H1 (cell line): ENCODE measurements around the gene OPCML. TPM values are rescaled to one million over a fixed set of nuclear protein-coding genes. Genes with fewer than 3 reads are reported as not detected.

Experiments used
- CTCF ChIA-PET: fragments of 300-600 bp; sonication (Branson Sonifier 250); formaldehyde crosslinking; loops from one replicate; lab custom pipeline; 2021; ENCODE audit not compliant: partially characterized antibody; lab: Charles Lee
- POLR2A ChIA-PET: fragments of 300-600 bp; sonication (Branson Sonifier 250); formaldehyde crosslinking; loops from one replicate; lab custom pipeline; 2021; ENCODE audit warnings: inconsistent platforms; ENCODE audit not compliant: partially characterized antibody; lab: Charles Lee
- DNase-seq, 2 experiments: peaks; one replicate each; pipeline versions ENCODE4 v3.0.0 to v3.0.0-alpha.2; 2010 to 2022; ENCODE audit warnings: low spot score in 2 of 2, low read depth in 1 of 2, mixed read lengths in 1 of 2
- FAIRE-seq: peaks from 2 replicates; lab custom pipeline; 2011; peaks lifted over from hg19 to GRCh38; lab: Jason Lieb, UNC
- H2AFZ ChIP-seq: 2 replicates; pipeline ENCODE4 v1.8.1; 2012; ENCODE audit warnings: low read length, inconsistent platforms
- H2AK5ac ChIP-seq: 2 replicates; pipeline ENCODE4 v1.6.1; 2013; ENCODE audit warnings: low read depth, low read length
- H2BK120ac ChIP-seq: replicated peaks from 2 replicates; pipeline ENCODE3; 2013; ENCODE audit warnings: low read depth, low read length, inconsistent platforms
- H2BK12ac ChIP-seq: 2 replicates; pipeline ENCODE4 v1.6.1; 2013; ENCODE audit warnings: low read depth, low read length
- H2BK15ac ChIP-seq: 2 replicates; pipeline ENCODE4 v1.6.1; 2013; ENCODE audit warnings: low read length
- H2BK20ac ChIP-seq: 2 replicates; pipeline ENCODE4 v1.6.1; 2013; ENCODE audit warnings: low read length
- H2BK5ac ChIP-seq: 2 replicates; pipeline ENCODE4 v1.6.1; 2013; ENCODE audit warnings: low read depth, low read length
- H3K14ac ChIP-seq: 2 replicates; pipeline ENCODE4 v1.6.1; 2013; ENCODE audit warnings: inconsistent platforms; ENCODE audit not compliant: insufficient read length
- H3K18ac ChIP-seq: 2 replicates; pipeline ENCODE4 v1.6.1; 2013; ENCODE audit warnings: low read length; ENCODE audit errors: extremely low read depth
- H3K23ac ChIP-seq: 2 replicates; pipeline ENCODE4 v1.6.1; 2013; ENCODE audit warnings: inconsistent platforms; ENCODE audit not compliant: insufficient read length
- H3K23me2 ChIP-seq: 2 replicates; pipeline ENCODE4 v1.6.1; 2013; ENCODE audit warnings: low read depth, low read length
- H3K27ac ChIP-seq: 2 replicates; pipeline ENCODE4 v1.6.1; 2011; ENCODE audit warnings: low read depth, low read length, inconsistent platforms
- H3K27me3 ChIP-seq, 4 experiments: replicated peaks in 1 of 4; 1 replicate in 1 of 4; 2 replicates in 3 of 4; pipeline versions ENCODE4 v1.6.1 to v1.8.1; 2011 to 2013; ENCODE audit warnings: low read length in 3 of 4, mild to moderate bottlenecking in 3 of 4, inconsistent platforms in 2 of 4, mixed read lengths in 2 of 4, moderate library complexity in 1 of 4; ENCODE audit not compliant: control insufficient read depth in 3 of 4, insufficient read depth in 3 of 4; ENCODE audit errors: extremely low read depth in 1 of 4
- H3K36me3 ChIP-seq, 4 experiments: 2 replicates each; pipeline versions ENCODE4 v1.6.1 to v1.8.1; 2011 to 2013; ENCODE audit warnings: mild to moderate bottlenecking in 4 of 4, low read length in 3 of 4, moderate library complexity in 2 of 4, control low read depth in 1 of 4, inconsistent platforms in 1 of 4; ENCODE audit not compliant: insufficient read depth in 4 of 4, control insufficient read depth in 2 of 4
- H3K4ac ChIP-seq: replicated peaks from 2 replicates; pipeline ENCODE3; 2013; ENCODE audit warnings: low read length, low read depth, mixed read lengths, inconsistent platforms; ENCODE audit not compliant: insufficient read length
- H3K4me1 ChIP-seq, 4 experiments: replicated peaks in 1 of 4; 1 replicate in 1 of 4; 2 replicates in 3 of 4; pipeline versions ENCODE4 v1.6.1 to v1.8.1; 2011 to 2013; ENCODE audit warnings: low read length in 3 of 4, inconsistent platforms in 2 of 4, mixed read lengths in 1 of 4; ENCODE audit not compliant: insufficient read depth in 4 of 4, control insufficient read depth in 3 of 4
- H3K4me2 ChIP-seq, 2 experiments: 2 replicates each; pipeline versions ENCODE4 v1.6.1 to v1.8.1; 2011 to 2013; ENCODE audit warnings: low read depth in 2 of 2, low read length in 2 of 2, control low read depth in 1 of 2, inconsistent platforms in 1 of 2, mild to moderate bottlenecking in 1 of 2; ENCODE audit not compliant: insufficient read depth in 1 of 2
- H3K4me3 ChIP-seq, 4 experiments: fragments of 200-600, 300-600 bp in 1 of 4; sonication (generic), shearing (Covaris generic), sonication (Bioruptor Twin) in 1 of 4; 2 replicates each; pipeline versions ENCODE4 v1.5.1 to v1.8.1; 2011 to 2016; ENCODE audit warnings: low read length in 4 of 4, low read depth in 3 of 4, control low read depth in 2 of 4, inconsistent platforms in 2 of 4, mild to moderate bottlenecking in 2 of 4, mixed read lengths in 1 of 4, moderate library complexity in 1 of 4; ENCODE audit not compliant: insufficient read depth in 2 of 4; ENCODE audit errors: extremely low read depth in 1 of 4
- H3K56ac ChIP-seq: replicated peaks from 2 replicates; pipeline ENCODE3; 2013; ENCODE audit warnings: low read depth, mild to moderate bottlenecking, mixed read lengths, low read length, inconsistent platforms; ENCODE audit not compliant: insufficient read length
- H3K79me1 ChIP-seq: 2 replicates; pipeline ENCODE4 v1.6.1; 2013; ENCODE audit warnings: low read depth, low read length, control low read depth
- H3K79me2 ChIP-seq, 2 experiments: 2 replicates each; pipeline versions ENCODE4 v1.6.1 to v1.8.1; 2012 to 2013; ENCODE audit warnings: low read length in 2 of 2, mild to moderate bottlenecking in 2 of 2, inconsistent platforms in 1 of 2; ENCODE audit not compliant: insufficient read depth in 2 of 2, control insufficient read depth in 1 of 2
- H3K9ac ChIP-seq, 4 experiments: replicated peaks in 1 of 4; 1 replicate in 1 of 4; 2 replicates in 3 of 4; pipeline versions ENCODE4 v1.6.1 to v1.8.1; 2011 to 2013; ENCODE audit warnings: low read depth in 3 of 4, low read length in 3 of 4, control low read depth in 2 of 4, mild to moderate bottlenecking in 2 of 4, moderate library complexity in 2 of 4, inconsistent platforms in 1 of 4; ENCODE audit errors: extremely low read depth in 1 of 4
- H3K9me3 ChIP-seq, 2 experiments: 2 replicates each; pipeline versions ENCODE4 v1.6.1 to v1.8.1; 2012 to 2013; ENCODE audit warnings: mild to moderate bottlenecking in 2 of 2, moderate library complexity in 2 of 2, control low read depth in 1 of 2, inconsistent platforms in 1 of 2, low read depth in 1 of 2, low read length in 1 of 2, mixed read lengths in 1 of 2; ENCODE audit not compliant: insufficient read depth in 2 of 2
- H4K20me1 ChIP-seq, 2 experiments: replicated peaks in 1 of 2; 2 replicates each; pipeline versions ENCODE3 to v1.8.1; 2011 to 2013; ENCODE audit warnings: inconsistent platforms in 2 of 2, low read length in 2 of 2, mild to moderate bottlenecking in 1 of 2; ENCODE audit not compliant: insufficient read depth in 2 of 2, control insufficient read depth in 1 of 2
- H4K5ac ChIP-seq: 2 replicates; pipeline ENCODE4 v1.6.1; 2013; ENCODE audit warnings: low read length, low read depth, mixed read lengths, inconsistent platforms; ENCODE audit not compliant: insufficient read length
- H4K8ac ChIP-seq: 2 replicates; pipeline ENCODE4 v1.8.0; 2013; ENCODE audit warnings: mild to moderate bottlenecking, moderate library complexity, low read length, inconsistent platforms; ENCODE audit not compliant: insufficient read depth; ENCODE audit errors: extremely low read depth
- H4K91ac ChIP-seq: replicated peaks from 2 replicates; pipeline ENCODE3; 2013; ENCODE audit warnings: low read length, mixed read lengths, inconsistent platforms; ENCODE audit not compliant: insufficient read length
- ATF3 ChIP-seq: IDR thresholded peaks from 2 replicates; pipeline ENCODE4 v1.6.1; 2011; ENCODE audit warnings: low read depth, mild to moderate bottlenecking, low read length; ENCODE audit not compliant: insufficient read depth
- CHD2 ChIP-seq: IDR thresholded peaks from 2 replicates; pipeline ENCODE4 v1.6.1; 2012; ENCODE audit warnings: low read length, improper control_type of control experiment
- CREB1 ChIP-seq: IDR thresholded peaks from 2 replicates; pipeline ENCODE4 v1.6.1; 2012; ENCODE audit warnings: inconsistent platforms
- RAD21 ChIP-seq, 2 experiments: IDR thresholded peaks in 1 of 2; conservative IDR thresholded peaks in 1 of 2; 2 replicates each; pipeline ENCODE4 v1.6.1; 2011; ENCODE audit warnings: low read depth in 2 of 2, low read length in 2 of 2, improper control_type of control experiment in 1 of 2, inconsistent platforms in 1 of 2, mild to moderate bottlenecking in 1 of 2, moderate library complexity in 1 of 2
- RXRA ChIP-seq: IDR thresholded peaks from 2 replicates; pipeline ENCODE4 v1.6.1; 2011; ENCODE audit warnings: low read depth, mild to moderate bottlenecking, low read length, moderate library complexity; ENCODE audit not compliant: insufficient read depth
- SIX5 ChIP-seq: IDR thresholded peaks from 2 replicates; pipeline ENCODE4 v1.6.1; 2011; ENCODE audit warnings: mild to moderate bottlenecking, low read depth, low read length
- SP4 ChIP-seq: IDR thresholded peaks from 2 replicates; pipeline ENCODE4 v1.6.1; 2012; ENCODE audit warnings: low read length, inconsistent platforms
- TBP ChIP-seq: IDR thresholded peaks from 2 replicates; pipeline ENCODE4 v1.6.1; 2011; ENCODE audit warnings: low read depth, low read length, improper control_type of control experiment
- WGBS, 2 experiments: shearing (Covaris generic) in 1 of 2; methylation state at CpG; one replicate each; pipeline versions ENCODE4 v1.1.6 to v1.1.7; 2013 to 2015; ENCODE audit warnings: low lambda C conversion rate in 2 of 2, mixed read lengths in 2 of 2, inconsistent platforms in 1 of 2, low coverage in 1 of 2, missing lambda C conversion rate in 1 of 2; ENCODE audit not compliant: insufficient replicate concordance in 2 of 2, insufficient coverage in 1 of 2, insufficient read length in 1 of 2; ENCODE audit errors: extremely low coverage in 1 of 2, missing lambda C conversion rate in 1 of 2; 5-methylcytosine and 5-hydroxymethylcytosine counted together
- polyA plus RNA-seq, 7 experiments: library from polyadenylated mRNA; depleted of rRNA in 3 of 7; stranded (reverse) in 5 of 7; unstranded in 2 of 7; fragments of >200 nt in 5 of 7; fragments of 200-250 nt in 2 of 7; gene quantifications; 1 replicate in 5 of 7; 2 replicates in 1 of 7; 4 replicates in 1 of 7; pipeline versions ENCODE4 v1.2.1 to v1.2.3, GENCODE V29; 2011 to 2013; ENCODE audit warnings: missing spikeins in 2 of 7, mixed read lengths in 2 of 7
- total RNA-seq: library from RNA; stranded (reverse); fragmentation: NEBNext Ultra II Directional; extraction: Animal tissue kit (Norgen Biotek cat#: 25700); gene quantifications from 2 replicates; pipeline ENCODE4 v1.2.1, GENCODE V29; 2021
- TF ChIP-seq, protein P1 (sequence below), 3 experiments: IDR thresholded peaks; 1 replicate in 2 of 3; 2 replicates in 1 of 3; pipeline versions ENCODE4 v1.5.1 to v1.6.1; 2011; ENCODE audit warnings: low read length in 3 of 3, mild to moderate bottlenecking in 3 of 3, inconsistent platforms in 2 of 3, low read depth in 1 of 3, moderate library complexity in 1 of 3; ENCODE audit not compliant: insufficient read depth in 1 of 3; ENCODE audit errors: control extremely low read depth in 1 of 3

The OPCML gene
- total and polyA plus RNA-seq, 2 of the 8 experiments (the other 6 are each of a cell fraction or from before 2014, with no cell fraction given), result 2.3 to 3.1 TPM

GRCh38 chr11:132960273-132961078, 571.8 kb downstream of the OPCML start:
- Histone ChIP-seq H2BK20ac (no peak overlapping the region), H2AFZ (no peak overlapping the region), H3K9me3 (no peaks in the 10 kb centered on the region), H3K9ac (0 out of 7 replicates have a peak overlapping the region, but pooled peaks of 1 of the 4 experiments have one; percentile 17), H3K4ac (no peak overlapping the region), H3K27ac (no peak overlapping the region), H3K27me3 (no peaks in the 10 kb centered on the region; a peak in 1 of 7 replicates), H3K4me1 (peaks cover 1 to 12% (median 5%) of the 10 kb centered on the region in 4 experiments; a peak in 5 of 7 replicates), H3K14ac (no peak overlapping the region), H3K56ac (no peak overlapping the region), H4K5ac (no peak overlapping the region), H3K79me2 (no peaks in the 10 kb centered on the region), H4K8ac (no peak overlapping the region; the same call in 1 of the 2 replicates), H2AK5ac (no peak overlapping the region), H2BK120ac (no peak overlapping the region), H3K4me2 (no peak overlapping the region), H2BK12ac (no peak overlapping the region), H3K18ac (no peak overlapping the region), H2BK15ac (no peak overlapping the region), H3K36me3 (no peaks in the 10 kb centered on the region), H3K23me2 (no peaks in the 10 kb centered on the region), H3K79me1 (no peaks in the 10 kb centered on the region), H3K23ac (no peak overlapping the region), H3K4me3 (no peak overlapping the region), H2BK5ac (no peak overlapping the region), H4K20me1 (no peaks in the 10 kb centered on the region), H4K91ac (no peak overlapping the region)
- ChIA-PET CTCF (interaction anchor here (0.6 to 3.4 kb wide), 6 partner anchors 10 to 173 kb away, joined by 3 to 20 read pairs (median 3); no protein-coding TSS in a partner anchor), POLR2A (interaction anchor here (0.9 kb wide), 1 partner anchor 10 kb away, joined by 3 read pairs; no protein-coding TSS in a partner anchor)
- 83% methylated on average over 19 of the region's 21 CpGs; no CpG with 5 or more reads in 1 of the 2 experiments for WGBS, 2 experiments
- DNase-seq, result no peak
- no peak for FAIRE-seq
- TF ChIP-seq SP4, result no peak
- TF ChIP-seq CREB1, result no peak
- TF ChIP-seq ATF3, result no peak
- no peak for TF ChIP-seq SIX5
- no peak for TF ChIP-seq CHD2
- TF ChIP-seq RXRA, result no peak
- TF ChIP-seq TBP, result no peak
- TF ChIP-seq RAD21 (IDR thresholded peaks at IDR 0.05 in 1 of 2, conservative IDR thresholded peaks at IDR 0.05 in 1 of 2; ENCODE audit: low read depth in 2 of 2, low read length in 2 of 2), result no peak
- TF ChIP-seq, protein P1, sequence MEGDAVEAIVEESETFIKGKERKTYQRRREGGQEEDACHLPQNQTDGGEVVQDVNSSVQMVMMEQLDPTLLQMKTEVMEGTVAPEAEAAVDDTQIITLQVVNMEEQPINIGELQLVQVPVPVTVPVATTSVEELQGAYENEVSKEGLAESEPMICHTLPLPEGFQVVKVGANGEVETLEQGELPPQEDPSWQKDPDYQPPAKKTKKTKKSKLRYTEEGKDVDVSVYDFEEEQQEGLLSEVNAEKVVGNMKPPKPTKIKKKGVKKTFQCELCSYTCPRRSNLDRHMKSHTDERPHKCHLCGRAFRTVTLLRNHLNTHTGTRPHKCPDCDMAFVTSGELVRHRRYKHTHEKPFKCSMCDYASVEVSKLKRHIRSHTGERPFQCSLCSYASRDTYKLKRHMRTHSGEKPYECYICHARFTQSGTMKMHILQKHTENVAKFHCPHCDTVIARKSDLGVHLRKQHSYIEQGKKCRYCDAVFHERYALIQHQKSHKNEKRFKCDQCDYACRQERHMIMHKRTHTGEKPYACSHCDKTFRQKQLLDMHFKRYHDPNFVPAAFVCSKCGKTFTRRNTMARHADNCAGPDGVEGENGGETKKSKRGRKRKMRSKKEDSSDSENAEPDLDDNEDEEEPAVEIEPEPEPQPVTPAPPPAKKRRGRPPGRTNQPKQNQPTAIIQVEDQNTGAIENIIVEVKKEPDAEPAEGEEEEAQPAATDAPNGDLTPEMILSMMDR (IDR thresholded peaks at IDR 0.05; ENCODE audit: control extremely low read depth in 1 of 3, insufficient read depth in 1 of 3, low read depth in 1 of 3, low read length in 3 of 3), result no peak
